GM21360 (cell line): ENCODE results near the gene G3BP2.
"Not testable (repeated sequence)": the region's sequence is repeated elsewhere in the genome, so short reads cannot be mapped to it uniquely, and the experiment has no call there.

ENCODE experiments used
- ATAC-seq: cut with Tn5 transposase; IDR thresholded peaks from one replicate; pipeline ENCODE4 v1.9.1; 2021; ENCODE audit warnings: mild to moderate bottlenecking, moderate library complexity; ENCODE audit not compliant: unreplicated experiment

G3BP2 gene

GRCh38 chr4:75685546-75686189 is 12.5 kb upstream of the G3BP2 start:
- ATAC-seq, result no peak

- no peak for ATAC-seq
Measured at GRCh38 chr4:75683482-75684155, 10.4 kb upstream of the G3BP2 start.

GRCh38 chr4:75679876-75680575 is 6.8 kb upstream of the G3BP2 start:
- ATAC-seq, result no peak

GRCh38 chr4:75678965-75679364 is 5.8 kb upstream of the G3BP2 start:
- no peak for ATAC-seq

- no peak for ATAC-seq
Measured at GRCh38 chr4:75678473-75678872, 5.3 kb upstream of the G3BP2 start.

- no peak for ATAC-seq
Measured at GRCh38 chr4:75675004-75675531, 1.9 kb upstream of the G3BP2 start.

GRCh38 chr4:75673959-75674328 is 733 bp upstream of the G3BP2 start:
- no peak for ATAC-seq

- ATAC-seq, result peak; percentile 13
Measured at GRCh38 chr4:75672461-75673026, 667 bp downstream of the G3BP2 start.

- ATAC-seq, result no peak
Measured at GRCh38 chr4:75671802-75672421, 1.3 kb downstream of the G3BP2 start.

- no peak for ATAC-seq
Measured at GRCh38 chr4:75668596-75668995, 4.6 kb downstream of the G3BP2 start.

GRCh38 chr4:75667636-75668035 is 5.6 kb downstream of the G3BP2 start:
- not testable (repeated sequence) for ATAC-seq

GRCh38 chr4:75666299-75666698 is 6.9 kb downstream of the G3BP2 start:
- no peak for ATAC-seq

- ATAC-seq, result not testable (repeated sequence)
Measured at GRCh38 chr4:75664604-75665003, 8.6 kb downstream of the G3BP2 start.

- ATAC-seq, result no peak
Measured at GRCh38 chr4:75662626-75663025, 10.6 kb downstream of the G3BP2 start.

- ATAC-seq, result no peak
Measured at GRCh38 chr4:75660491-75660890, 12.7 kb downstream of the G3BP2 start.

GRCh38 chr4:75659512-75660031 is 13.6 kb downstream of the G3BP2 start:
- ATAC-seq, result no peak

GRCh38 chr4:75658876-75659275 is 14.3 kb downstream of the G3BP2 start:
- ATAC-seq, result no peak

- ATAC-seq, result peak; percentile 78
Measured at GRCh38 chr4:75655562-75655961, 17.6 kb downstream of the G3BP2 start.

- no peak for ATAC-seq
Measured at GRCh38 chr4:75654905-75655304, 18.3 kb downstream of the G3BP2 start.

GRCh38 chr4:75653845-75654503 is 19.2 kb downstream of the G3BP2 start:
- ATAC-seq, result no peak
